ENCODE results near the gene MCMBP. TPM values are rescaled to one million over a fixed set of nuclear protein-coding genes. Genes with fewer than 3 reads are reported as not detected.

The MCMBP gene
- total RNA-seq, 1 donor, result 56.1 TPM

DNA sequence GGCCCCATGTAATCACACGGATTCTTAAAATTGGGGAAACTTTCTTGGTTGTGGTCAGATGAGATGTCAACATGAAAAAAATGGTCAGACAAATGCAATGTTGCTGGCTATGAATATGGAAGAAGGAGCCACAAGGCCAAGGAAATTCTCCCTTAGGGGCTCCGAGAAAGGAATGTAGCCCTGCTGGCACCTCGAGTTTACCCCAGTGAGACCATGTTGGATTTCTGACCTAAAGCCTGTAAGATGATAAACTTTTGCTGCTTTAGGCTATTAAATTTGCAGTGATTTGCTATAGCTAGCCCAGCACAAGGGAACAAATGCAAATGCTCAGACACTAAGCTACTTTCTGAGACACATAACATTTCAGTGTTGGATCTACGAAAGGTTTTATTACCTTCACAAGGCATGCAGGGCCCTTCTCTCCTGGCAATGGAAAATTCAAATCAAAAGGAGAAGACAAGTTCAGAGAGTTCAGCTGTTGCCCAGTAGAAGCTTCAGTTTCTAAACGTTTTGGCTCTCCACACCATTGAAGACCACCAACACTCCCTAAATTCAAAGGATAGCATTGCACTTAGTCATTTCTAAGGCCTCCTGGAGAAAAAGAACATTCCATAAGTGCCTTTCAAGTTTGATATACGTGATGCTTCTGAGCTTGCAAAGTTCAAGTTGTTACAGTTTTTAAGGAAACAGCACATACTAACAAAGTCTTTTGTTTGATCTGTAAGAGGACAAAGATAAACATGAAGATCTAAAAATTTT lies 23.4 kb downstream of the MCMBP start:
- peak; percentile 33 for DNase-seq (ENCODE audit: low read depth)
- TF ChIP-seq, protein P1, sequence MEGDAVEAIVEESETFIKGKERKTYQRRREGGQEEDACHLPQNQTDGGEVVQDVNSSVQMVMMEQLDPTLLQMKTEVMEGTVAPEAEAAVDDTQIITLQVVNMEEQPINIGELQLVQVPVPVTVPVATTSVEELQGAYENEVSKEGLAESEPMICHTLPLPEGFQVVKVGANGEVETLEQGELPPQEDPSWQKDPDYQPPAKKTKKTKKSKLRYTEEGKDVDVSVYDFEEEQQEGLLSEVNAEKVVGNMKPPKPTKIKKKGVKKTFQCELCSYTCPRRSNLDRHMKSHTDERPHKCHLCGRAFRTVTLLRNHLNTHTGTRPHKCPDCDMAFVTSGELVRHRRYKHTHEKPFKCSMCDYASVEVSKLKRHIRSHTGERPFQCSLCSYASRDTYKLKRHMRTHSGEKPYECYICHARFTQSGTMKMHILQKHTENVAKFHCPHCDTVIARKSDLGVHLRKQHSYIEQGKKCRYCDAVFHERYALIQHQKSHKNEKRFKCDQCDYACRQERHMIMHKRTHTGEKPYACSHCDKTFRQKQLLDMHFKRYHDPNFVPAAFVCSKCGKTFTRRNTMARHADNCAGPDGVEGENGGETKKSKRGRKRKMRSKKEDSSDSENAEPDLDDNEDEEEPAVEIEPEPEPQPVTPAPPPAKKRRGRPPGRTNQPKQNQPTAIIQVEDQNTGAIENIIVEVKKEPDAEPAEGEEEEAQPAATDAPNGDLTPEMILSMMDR (IDR thresholded peaks at IDR 0.05; ENCODE audit: insufficient read depth, low read depth, low read length), result no peak
- no peak overlapping the region for H3K4me3 ChIP-seq (ENCODE audit: low read depth, low read length)

DNA sequence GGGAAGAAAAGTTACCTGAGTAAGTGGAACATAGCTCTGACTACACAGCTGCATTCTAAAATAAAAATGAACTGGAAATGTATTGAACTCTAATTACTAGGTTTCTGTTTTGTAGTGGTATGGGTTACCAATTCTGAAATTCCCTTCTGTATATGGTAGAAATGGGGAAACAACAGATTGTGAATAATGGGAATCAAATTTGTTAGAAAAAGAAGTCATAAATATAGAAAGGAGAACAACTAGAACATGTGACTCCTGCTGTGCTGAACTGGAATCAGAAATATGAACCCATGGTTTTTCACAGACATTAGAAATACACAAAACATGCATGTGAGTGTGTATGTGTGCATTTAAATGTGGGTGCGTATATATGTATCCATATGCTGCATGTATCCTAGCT lies 27.0 kb downstream of the MCMBP start:
- no peak overlapping the region for H3K4me3 ChIP-seq (ENCODE audit: low read depth, low read length)
- TF ChIP-seq, protein P1 (IDR thresholded peaks at IDR 0.05; ENCODE audit: insufficient read depth, low read depth, low read length), result no peak

DNA sequence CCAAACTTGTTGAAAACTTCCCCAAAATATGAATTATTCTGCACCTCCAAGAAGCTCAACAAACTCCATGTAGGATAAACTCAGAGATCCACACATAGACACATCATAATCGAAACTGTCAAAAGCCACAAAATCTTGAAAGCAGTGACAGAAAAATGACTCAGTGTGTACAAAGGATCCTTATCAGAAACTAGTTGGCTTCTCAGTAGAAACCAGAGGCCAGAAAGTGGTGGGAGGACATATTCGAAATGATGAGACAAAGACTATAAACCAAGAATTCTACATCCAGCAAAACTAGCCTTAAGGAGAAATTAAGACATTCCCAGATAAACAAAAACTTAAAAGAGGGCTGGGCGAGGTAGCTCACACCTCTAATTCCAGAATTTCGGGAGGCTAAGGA lies 38.5 kb downstream of the MCMBP start:
- no peak for DNase-seq (ENCODE audit: low read depth)
- no peak overlapping the region for H3K4me3 ChIP-seq (ENCODE audit: low read depth, low read length)
- TF ChIP-seq, protein P1 (IDR thresholded peaks at IDR 0.05; ENCODE audit: insufficient read depth, low read depth, low read length), result no peak

More for the DNA sequence above, 27.0 kb downstream of the MCMBP start:
- DNase-seq (ENCODE audit: low read depth), result no peak

- no peak for DNase-seq (ENCODE audit: low read depth)
- H3K4me3 ChIP-seq (ENCODE audit: low read depth, low read length), result no peak overlapping the region
- TF ChIP-seq, protein P1 (IDR thresholded peaks at IDR 0.05; ENCODE audit: insufficient read depth, low read depth, low read length), result no peak
These were observed 39.7 kb downstream of the MCMBP start for GRCh38 chr10:119832951-119833350.

DNA sequence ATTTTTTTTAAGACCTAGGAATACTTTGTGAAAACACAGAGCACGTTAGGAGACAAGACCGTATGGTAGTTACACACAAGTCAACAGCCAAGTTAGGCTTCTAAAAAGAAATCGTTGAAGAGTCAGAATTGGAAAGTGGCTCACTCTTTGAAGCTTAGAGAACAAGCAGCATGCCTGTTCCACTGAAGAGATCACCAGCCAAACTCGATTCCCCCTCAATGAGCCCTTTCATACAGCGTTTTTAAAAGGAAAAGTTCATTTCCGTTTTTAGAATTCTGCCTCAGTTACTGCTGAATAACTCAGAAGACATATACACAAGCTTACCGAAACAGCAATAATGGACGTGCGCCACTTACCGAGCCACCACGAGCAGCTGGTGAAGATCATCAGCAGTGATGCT lies 41.0 kb downstream of the MCMBP start:
- TF ChIP-seq, protein P1 (IDR thresholded peaks at IDR 0.05; ENCODE audit: insufficient read depth, low read depth, low read length), result no peak
- no peak for DNase-seq (ENCODE audit: low read depth)
- no peak overlapping the region for H3K4me3 ChIP-seq (ENCODE audit: low read depth, low read length)

DNA sequence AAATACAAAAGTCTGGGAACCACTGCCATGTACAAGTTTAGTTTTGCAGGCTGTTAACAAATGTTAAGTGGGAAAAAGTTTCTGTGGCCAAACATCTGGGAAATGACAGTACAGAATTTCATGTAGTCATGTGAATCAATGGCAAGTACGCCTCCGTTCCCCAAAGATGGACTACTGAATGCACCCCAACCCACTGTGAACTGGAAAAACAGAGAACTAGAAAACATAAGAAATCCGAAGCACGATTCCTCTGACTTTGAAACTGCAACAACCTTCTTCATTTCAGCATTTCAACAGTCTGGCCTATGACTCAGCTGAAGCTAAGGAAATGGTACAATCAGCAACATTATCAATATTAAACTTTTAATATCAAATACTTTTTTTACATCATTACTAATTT lies 41.8 kb downstream of the MCMBP start:
- TF ChIP-seq, protein P1 (IDR thresholded peaks at IDR 0.05; ENCODE audit: insufficient read depth, low read depth, low read length), result no peak
- no peak overlapping the region for H3K4me3 ChIP-seq (ENCODE audit: low read depth, low read length)
- DNase-seq (ENCODE audit: low read depth), result no peak

- TF ChIP-seq, protein P1 (IDR thresholded peaks at IDR 0.05; ENCODE audit: insufficient read depth, low read depth, low read length), result no peak
- no peak overlapping the region for H3K4me3 ChIP-seq (ENCODE audit: low read depth, low read length)
- no peak for DNase-seq (ENCODE audit: low read depth)
These were observed 43.2 kb downstream of the MCMBP start for GRCh38 chr10:119829429-119829828.
